HCT116 (cell line): Measurements from ENCODE around the gene HBB. TPM values are rescaled to one million over a fixed set of nuclear protein-coding genes. Genes with fewer than 3 reads are reported as not detected.

Source experiments
- ATAC-seq: fragments of 200-7000 bp; cut with Tn5 transposase; 2 replicates; pipeline ENCODE4 v1.9.1; 2020; ENCODE audit warnings: mild to moderate bottlenecking, moderate library complexity
- BruUV-seq: library from RNA; stranded (reverse); fragments of 400-500 nt; replicated peaks from 2 replicates; lab custom pipeline; 2021; lab: Mats Ljungman, UMichigan
- CTCF ChIA-PET: fragments of 300-600 bp; sonication (Branson Sonifier 250); formaldehyde crosslinking; loops from one replicate; lab custom pipeline; 2021; ENCODE audit warnings: antibody characterized with exemption; lab: Charles Lee
- POLR2A ChIA-PET: fragments of 300-600, 350-600 bp; sonication (Branson Sonifier 250); formaldehyde crosslinking; loops from one replicate; lab custom pipeline; 2021; ENCODE audit warnings: antibody characterized with exemption; lab: Charles Lee
- RAD21 ChIA-PET, 2 experiments: fragments of 300-600 bp; sonication (Branson Sonifier 250); formaldehyde crosslinking; loops; one replicate each; lab custom pipeline; 2023; ENCODE audit warnings: low total read pairs in 2 of 2; ENCODE audit not compliant: uncharacterized antibody in 2 of 2, unreplicated experiment in 2 of 2, low non-redundant PET in 1 of 2; lab: Charles Lee
- DNase-seq: peaks from one replicate; pipeline ENCODE4 v3.0.0-alpha.2; 2010; ENCODE audit warnings: low read depth, low spot score
- H2AFZ ChIP-seq: fragments of 200-600 bp; shearing (Covaris generic), sonication (generic); 2 replicates; pipeline ENCODE4 v1.6.1; 2017; ENCODE audit warnings: low read depth, mixed run types, mixed read lengths, antibody characterized with exemption, low read length; ENCODE audit not compliant: poor library complexity, severe bottlenecking
- H3K27ac ChIP-seq: 2 replicates; pipeline ENCODE4 v1.5.1; 2012; ENCODE audit warnings: low read depth, low read length
- H3K27me3 ChIP-seq: fragments of 200-600 bp; sonication (generic); 2 replicates; pipeline ENCODE4 v1.6.1; 2016; ENCODE audit warnings: mixed run types, low read length, mixed read lengths; ENCODE audit not compliant: insufficient read depth
- H3K36me3 ChIP-seq, 2 experiments: fragments of 200-500 bp in 1 of 2; fragments of 200-600 bp in 1 of 2; sonication (Bioruptor generic) in 1 of 2; sonication (generic) in 1 of 2; 2 replicates each; pipeline versions ENCODE4 v1.5.1 to v1.6.1; 2014 to 2016; ENCODE audit warnings: low read length in 2 of 2, inconsistent platforms in 1 of 2, mixed read lengths in 1 of 2, mixed run types in 1 of 2; ENCODE audit not compliant: insufficient read depth in 2 of 2, control insufficient read depth in 1 of 2
- H3K4me1 ChIP-seq, 2 experiments: fragments of 200-600 bp in 1 of 2; sonication (generic) in 1 of 2; 2 replicates each; pipeline versions ENCODE4 v1.5.1 to v1.6.1; 2012 to 2017; ENCODE audit warnings: low read length in 2 of 2, inconsistent platforms in 1 of 2, mild to moderate bottlenecking in 1 of 2, mixed read lengths in 1 of 2, mixed run types in 1 of 2, moderate library complexity in 1 of 2; ENCODE audit not compliant: insufficient read depth in 2 of 2, control insufficient read depth in 1 of 2
- H3K4me2 ChIP-seq: fragments of 200-600 bp; sonication (generic); 2 replicates; pipeline ENCODE4 v1.6.1; 2017; ENCODE audit warnings: mixed run types, low read length, mixed read lengths
- H3K4me3 ChIP-seq, 2 experiments: fragments of 200-600 bp in 1 of 2; sonication (generic) in 1 of 2; replicated peaks in 1 of 2; 2 replicates each; pipeline ENCODE4 v1.5.1; 2011 to 2016; ENCODE audit warnings: low read length in 2 of 2, control low read depth in 1 of 2, low read depth in 1 of 2, mild to moderate bottlenecking in 1 of 2, mixed read lengths in 1 of 2, mixed run types in 1 of 2
- H3K79me2 ChIP-seq: fragments of 200-600 bp; sonication (generic); 2 replicates; pipeline ENCODE4 v1.6.1; 2017; ENCODE audit warnings: mild to moderate bottlenecking, mixed run types, low read length, moderate library complexity, mixed read lengths; ENCODE audit not compliant: insufficient read depth
- H3K9ac ChIP-seq: fragments of 200-600 bp; sonication (generic); 2 replicates; pipeline ENCODE4 v1.6.1; 2016; ENCODE audit warnings: low read length, mixed read lengths
- H3K9me2 ChIP-seq: fragments of 200-600 bp; sonication (generic), shearing (Covaris generic); 2 replicates; pipeline ENCODE4 v1.6.1; 2017; ENCODE audit warnings: mixed run types, mild to moderate bottlenecking, moderate library complexity; ENCODE audit not compliant: insufficient read depth
- H3K9me3 ChIP-seq, 2 experiments: fragments of 200-500 bp in 1 of 2; fragments of 200-600 bp in 1 of 2; sonication (Bioruptor generic) in 1 of 2; sonication (generic) in 1 of 2; 2 replicates each; pipeline ENCODE4 v1.6.1; 2014 to 2017; ENCODE audit warnings: low read length in 2 of 2, mixed read lengths in 2 of 2, inconsistent platforms in 1 of 2, low read depth in 1 of 2, mild to moderate bottlenecking in 1 of 2, mixed run types in 1 of 2, moderate library complexity in 1 of 2; ENCODE audit not compliant: control insufficient read depth in 1 of 2, insufficient read depth in 1 of 2
- H4K20me1 ChIP-seq: fragments of 200-600 bp; sonication (generic), shearing (Covaris generic); 2 replicates; pipeline ENCODE4 v1.6.1; 2017; ENCODE audit warnings: mixed run types, mild to moderate bottlenecking, moderate library complexity; ENCODE audit not compliant: insufficient read depth
- CBX3 ChIP-seq: IDR thresholded peaks from 2 replicates; pipeline ENCODE4 v1.6.1; 2012; ENCODE audit warnings: low read depth
- CEBPB ChIP-seq: IDR thresholded peaks from 2 replicates; pipeline ENCODE4 v1.6.1; 2012; ENCODE audit warnings: low read depth
- EGR1 ChIP-seq: IDR thresholded peaks from 2 replicates; pipeline ENCODE4 v1.6.1; 2012; ENCODE audit warnings: low read depth
- ELF1 ChIP-seq: IDR thresholded peaks from 2 replicates; pipeline ENCODE4 v1.6.1; 2012; ENCODE audit warnings: low read depth, borderline replicate concordance
- EZH2 ChIP-seq: fragments of 200-600 bp; sonication (generic); IDR thresholded peaks from 2 replicates; pipeline ENCODE4 v1.6.1; 2017; ENCODE audit warnings: antibody characterized with exemption, mixed run types
- EZH2phosphoT487 ChIP-seq: fragments of 200-600 bp; IDR thresholded peaks from 2 replicates; pipeline ENCODE4 v1.6.1; 2018; ENCODE audit warnings: antibody characterized with exemption, borderline replicate concordance
- FOSL1 ChIP-seq: IDR thresholded peaks from 2 replicates; pipeline ENCODE4 v1.6.1; 2012; ENCODE audit warnings: low read depth
- JUND ChIP-seq: IDR thresholded peaks from 2 replicates; pipeline ENCODE4 v1.6.1; 2012
- POLR2A ChIP-seq: IDR thresholded peaks from 2 replicates; pipeline ENCODE4 v1.7.0; 2011; ENCODE audit warnings: borderline replicate concordance; ENCODE audit not compliant: insufficient read depth, insufficient read length; ENCODE audit errors: extremely low read depth
- POLR2AphosphoS5 ChIP-seq: IDR thresholded peaks from 2 replicates; pipeline ENCODE4 v1.6.1; 2011; ENCODE audit warnings: mild to moderate bottlenecking, low read depth, low read length, moderate library complexity
- REST ChIP-seq: IDR thresholded peaks from 2 replicates; pipeline ENCODE4 v1.6.1; 2012; ENCODE audit warnings: low read depth
- SIN3A ChIP-seq: IDR thresholded peaks from 2 replicates; pipeline ENCODE4 v1.6.1; 2012; ENCODE audit warnings: low read depth
- SP1 ChIP-seq: IDR thresholded peaks from 2 replicates; pipeline ENCODE4 v1.6.1; 2012; ENCODE audit warnings: low read depth
- SRF ChIP-seq: IDR thresholded peaks from 2 replicates; pipeline ENCODE4 v1.6.1; 2012; ENCODE audit warnings: low read depth
- TCF7L2 ChIP-seq: IDR thresholded peaks from 2 replicates; pipeline ENCODE4 v1.7.0; 2011; ENCODE audit warnings: borderline replicate concordance, inconsistent platforms; ENCODE audit not compliant: insufficient read depth, insufficient read length; ENCODE audit errors: extremely low read depth
- YY1 ChIP-seq: IDR thresholded peaks from 2 replicates; pipeline ENCODE4 v1.6.1; 2011; ENCODE audit warnings: low read length, low read depth, moderate library complexity, mild to moderate bottlenecking; ENCODE audit not compliant: insufficient replicate concordance; ENCODE audit errors: extremely low read depth
- ZFX ChIP-seq: fragments of 450-650 bp; IDR thresholded peaks from 2 replicates; pipeline ENCODE4 v1.6.1; 2017
- intact Hi-C: fragments of 100-400 bp; cut with micrococcal nuclease; formaldehyde crosslinking; loops from 2 replicates; pipeline ENCODE4 v1.10.0; 2022
- total RNA-seq: library from RNA; stranded (reverse); gene quantifications from one replicate; pipeline ENCODE4 v1.2.1, GENCODE V29; 2021; ENCODE audit not compliant: unreplicated experiment
- TF ChIP-seq, protein P1 (sequence below): IDR thresholded peaks from 2 replicates; pipeline ENCODE4 v1.6.1; 2012
- TF ChIP-seq, protein P2 (sequence below): IDR thresholded peaks from 2 replicates; pipeline ENCODE4 v1.6.1; 2012

Gene HBB
- total RNA-seq, 1 experiment from 2014 or later, result not detected

DNA sequence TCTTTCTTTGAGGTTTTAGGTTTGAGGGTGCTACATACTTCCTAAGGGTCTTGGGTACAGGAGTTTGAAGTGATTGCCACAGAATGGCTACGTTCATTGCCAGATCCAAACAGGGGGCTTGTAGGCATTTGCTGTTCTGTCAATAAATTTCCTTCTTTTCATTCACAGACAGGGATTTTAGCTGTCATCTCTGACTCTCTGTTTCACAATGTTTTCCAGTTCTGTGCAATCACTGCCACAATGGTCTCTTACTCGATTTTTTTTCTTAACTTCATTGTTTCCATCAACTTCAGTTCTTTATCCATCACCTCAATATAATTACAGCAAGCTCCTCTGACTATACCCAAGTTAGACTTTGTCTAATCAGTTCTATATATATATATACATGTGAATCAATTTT lies 13.6 kb upstream of the HBB start:
- CTCF ChIA-PET, result no interaction called here
- POLR2A ChIA-PET, result no interaction called here
- Histone ChIP-seq H3K36me3 (no peaks in the 10 kb centered on the region), H4K20me1 (no peaks in the 10 kb centered on the region), H3K27me3 (peaks cover 72% of the 10 kb centered on the region), H3K9me2 (no peaks in the 10 kb centered on the region), H3K4me3 (no peak overlapping the region), H3K79me2 (no peaks in the 10 kb centered on the region), H3K9ac (no peak overlapping the region), H3K27ac (no peak overlapping the region), H2AFZ (no peak overlapping the region), H3K9me3 (no peaks in the 10 kb centered on the region), H3K4me2 (no peak overlapping the region), H3K4me1 (no peaks in the 10 kb centered on the region)
- RAD21 ChIA-PET, result no interaction called here
- BruUV-seq, result no TSS peak
- ATAC-seq (no peak), DNase-seq (no peak)
- TF ChIP-seq EGR1 (no peak), FOSL1 (no peak), POLR2AphosphoS5 (no peak), SP1 (no peak), JUND (no peak), POLR2A (no peak), ZFX (no peak), SIN3A (no peak), CEBPB (no peak), ELF1 (no peak), REST (no peak), CBX3 (no peak), YY1 (no peak), SRF (no peak), EZH2 (no peak), TCF7L2 (no peak), EZH2phosphoT487 (no peak)
- TF ChIP-seq, protein P1, sequence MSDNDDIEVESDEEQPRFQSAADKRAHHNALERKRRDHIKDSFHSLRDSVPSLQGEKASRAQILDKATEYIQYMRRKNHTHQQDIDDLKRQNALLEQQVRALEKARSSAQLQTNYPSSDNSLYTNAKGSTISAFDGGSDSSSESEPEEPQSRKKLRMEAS, result no peak
- TF ChIP-seq, protein P2, sequence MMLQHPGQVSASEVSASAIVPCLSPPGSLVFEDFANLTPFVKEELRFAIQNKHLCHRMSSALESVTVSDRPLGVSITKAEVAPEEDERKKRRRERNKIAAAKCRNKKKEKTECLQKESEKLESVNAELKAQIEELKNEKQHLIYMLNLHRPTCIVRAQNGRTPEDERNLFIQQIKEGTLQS, result no peak
- intact Hi-C loops, result no loop called here
